GM21723 (cell line): Measurements from ENCODE around the gene TOPORS.
"Not testable (repeated sequence)": the region's sequence is repeated elsewhere in the genome, so short reads cannot be mapped to it uniquely, and the experiment has no call there.

ENCODE experiments used
- ATAC-seq: cut with Tn5 transposase; IDR thresholded peaks from one replicate; pipeline ENCODE4 v1.9.1; 2021; ENCODE audit warnings: mild to moderate bottlenecking, moderate library complexity; ENCODE audit not compliant: unreplicated experiment

The TOPORS gene

GRCh38 chr9:32566770-32567169 is 14.4 kb upstream of the TOPORS start:
- ATAC-seq, result no peak

- ATAC-seq, result no peak
These were observed 13.6 kb upstream of the TOPORS start for GRCh38 chr9:32565967-32566366.

GRCh38 chr9:32558408-32558934 is 6.1 kb upstream of the TOPORS start:
- ATAC-seq, result no peak

GRCh38 chr9:32554591-32554990 is 2.2 kb upstream of the TOPORS start:
- no peak for ATAC-seq

GRCh38 chr9:32554107-32554506 is 1.7 kb upstream of the TOPORS start:
- ATAC-seq, result no peak

- ATAC-seq, result peak; percentile 18
These were observed 922 bp downstream of the TOPORS start for GRCh38 chr9:32551276-32552051.

- peak; percentile 65 for ATAC-seq
These were observed 1.7 kb downstream of the TOPORS start for GRCh38 chr9:32550562-32551275.

- ATAC-seq, result no peak
These were observed 2.2 kb downstream of the TOPORS start for GRCh38 chr9:32550150-32550561.

GRCh38 chr9:32548213-32548612 is 4.2 kb downstream of the TOPORS start:
- ATAC-seq, result not testable (repeated sequence)

GRCh38 chr9:32545884-32546283 is 6.5 kb downstream of the TOPORS start:
- ATAC-seq, result no peak

- no peak for ATAC-seq
These were observed 9.3 kb downstream of the TOPORS start for GRCh38 chr9:32543047-32543446.

GRCh38 chr9:32533816-32534215 is 18.6 kb downstream of the TOPORS start:
- no peak for ATAC-seq

GRCh38 chr9:32533336-32533735 is 19.1 kb downstream of the TOPORS start:
- ATAC-seq, result no peak

GRCh38 chr9:32526707-32527048 is 25.7 kb downstream of the TOPORS start:
- ATAC-seq, result no peak

- peak; percentile 70 for ATAC-seq
These were observed 26.2 kb downstream of the TOPORS start, which contains the start of gene RIGI for GRCh38 chr9:32526041-32526706. TSS of gene RIGI (minus strand) at chr9:32526196. CDS start at chr9:32526166, 30 bp downstream.

- peak; percentile 19 for ATAC-seq
These were observed 26.7 kb downstream of the TOPORS start for GRCh38 chr9:32525709-32526030.

GRCh38 chr9:32524892-32525708 is 27.3 kb downstream of the TOPORS start:
- peak; percentile 25 for ATAC-seq

- not testable (repeated sequence) for ATAC-seq
These were observed 27.9 kb downstream of the TOPORS start for GRCh38 chr9:32524558-32524891.

GRCh38 chr9:32523910-32524309 is 28.5 kb downstream of the TOPORS start:
- ATAC-seq, result no peak

- no peak for ATAC-seq
These were observed 34.1 kb downstream of the TOPORS start for GRCh38 chr9:32518276-32518675.

- ATAC-seq, result no peak
These were observed 36.1 kb downstream of the TOPORS start for GRCh38 chr9:32516241-32516640.
